Measurements from ENCODE around the gene M6PR.

The M6PR gene

GRCh38 chr12:8950702-8951478 lies 1.4 kb upstream of the M6PR start:
- DNase-seq (ENCODE audit: low read depth in 1 of 2, low spot score in 1 of 2), result no peak

GRCh38 chr12:8950221-8950527 lies 729 bp upstream of the M6PR start:
- no peaks in the 10 kb centered on the region for H3K27me3 ChIP-seq (ENCODE audit: insufficient read depth, poor library complexity, severe bottlenecking)
- peak overlapping the region; percentile 97 for H3K27ac ChIP-seq (replicated peaks)
- TF ChIP-seq, protein P1, sequence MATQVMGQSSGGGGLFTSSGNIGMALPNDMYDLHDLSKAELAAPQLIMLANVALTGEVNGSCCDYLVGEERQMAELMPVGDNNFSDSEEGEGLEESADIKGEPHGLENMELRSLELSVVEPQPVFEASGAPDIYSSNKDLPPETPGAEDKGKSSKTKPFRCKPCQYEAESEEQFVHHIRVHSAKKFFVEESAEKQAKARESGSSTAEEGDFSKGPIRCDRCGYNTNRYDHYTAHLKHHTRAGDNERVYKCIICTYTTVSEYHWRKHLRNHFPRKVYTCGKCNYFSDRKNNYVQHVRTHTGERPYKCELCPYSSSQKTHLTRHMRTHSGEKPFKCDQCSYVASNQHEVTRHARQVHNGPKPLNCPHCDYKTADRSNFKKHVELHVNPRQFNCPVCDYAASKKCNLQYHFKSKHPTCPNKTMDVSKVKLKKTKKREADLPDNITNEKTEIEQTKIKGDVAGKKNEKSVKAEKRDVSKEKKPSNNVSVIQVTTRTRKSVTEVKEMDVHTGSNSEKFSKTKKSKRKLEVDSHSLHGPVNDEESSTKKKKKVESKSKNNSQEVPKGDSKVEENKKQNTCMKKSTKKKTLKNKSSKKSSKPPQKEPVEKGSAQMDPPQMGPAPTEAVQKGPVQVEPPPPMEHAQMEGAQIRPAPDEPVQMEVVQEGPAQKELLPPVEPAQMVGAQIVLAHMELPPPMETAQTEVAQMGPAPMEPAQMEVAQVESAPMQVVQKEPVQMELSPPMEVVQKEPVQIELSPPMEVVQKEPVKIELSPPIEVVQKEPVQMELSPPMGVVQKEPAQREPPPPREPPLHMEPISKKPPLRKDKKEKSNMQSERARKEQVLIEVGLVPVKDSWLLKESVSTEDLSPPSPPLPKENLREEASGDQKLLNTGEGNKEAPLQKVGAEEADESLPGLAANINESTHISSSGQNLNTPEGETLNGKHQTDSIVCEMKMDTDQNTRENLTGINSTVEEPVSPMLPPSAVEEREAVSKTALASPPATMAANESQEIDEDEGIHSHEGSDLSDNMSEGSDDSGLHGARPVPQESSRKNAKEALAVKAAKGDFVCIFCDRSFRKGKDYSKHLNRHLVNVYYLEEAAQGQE (IDR thresholded peaks at IDR 0.05; ENCODE audit: insufficient replicate concordance, low read depth), result peak; percentile 21
- TF ChIP-seq CTCF (IDR thresholded peaks at IDR 0.05; ENCODE audit: insufficient read depth, low read length) (no peak), GABPA (IDR thresholded peaks at IDR 0.05; ENCODE audit: low read depth) (no peak), POLR2AphosphoS5 (IDR thresholded peaks at IDR 0.05; ENCODE audit: low read depth) (no peak), SPI1 (IDR thresholded peaks at IDR 0.05; ENCODE audit: borderline replicate concordance, low read depth) (no peak)
- H3K4me3 ChIP-seq (replicated peaks; ENCODE audit: insufficient read depth, low read length), result peak overlapping the region; percentile 83
- DNase-seq (ENCODE audit: low read depth in 1 of 2, low spot score in 1 of 2), result no peak

More at GRCh38 chr12:8950702-8951478, 1.4 kb upstream of the M6PR start:
- peak overlapping the region; percentile 97 for H3K27ac ChIP-seq (replicated peaks)
- TF ChIP-seq POLR2AphosphoS5 (IDR thresholded peaks at IDR 0.05; ENCODE audit: low read depth), result no peak
- TF ChIP-seq, protein P1 (IDR thresholded peaks at IDR 0.05; ENCODE audit: insufficient replicate concordance, low read depth), result no peak
- no peak for TF ChIP-seq CTCF (IDR thresholded peaks at IDR 0.05; ENCODE audit: insufficient read depth, low read length)
- TF ChIP-seq SPI1 (IDR thresholded peaks at IDR 0.05; ENCODE audit: borderline replicate concordance, low read depth), result no peak
- TF ChIP-seq GABPA (IDR thresholded peaks at IDR 0.05; ENCODE audit: low read depth), result no peak
- no peaks in the 10 kb centered on the region for H3K27me3 ChIP-seq (ENCODE audit: insufficient read depth, poor library complexity, severe bottlenecking)
- peak overlapping the region; percentile 83 for H3K4me3 ChIP-seq (replicated peaks; ENCODE audit: insufficient read depth, low read length)

DNA sequence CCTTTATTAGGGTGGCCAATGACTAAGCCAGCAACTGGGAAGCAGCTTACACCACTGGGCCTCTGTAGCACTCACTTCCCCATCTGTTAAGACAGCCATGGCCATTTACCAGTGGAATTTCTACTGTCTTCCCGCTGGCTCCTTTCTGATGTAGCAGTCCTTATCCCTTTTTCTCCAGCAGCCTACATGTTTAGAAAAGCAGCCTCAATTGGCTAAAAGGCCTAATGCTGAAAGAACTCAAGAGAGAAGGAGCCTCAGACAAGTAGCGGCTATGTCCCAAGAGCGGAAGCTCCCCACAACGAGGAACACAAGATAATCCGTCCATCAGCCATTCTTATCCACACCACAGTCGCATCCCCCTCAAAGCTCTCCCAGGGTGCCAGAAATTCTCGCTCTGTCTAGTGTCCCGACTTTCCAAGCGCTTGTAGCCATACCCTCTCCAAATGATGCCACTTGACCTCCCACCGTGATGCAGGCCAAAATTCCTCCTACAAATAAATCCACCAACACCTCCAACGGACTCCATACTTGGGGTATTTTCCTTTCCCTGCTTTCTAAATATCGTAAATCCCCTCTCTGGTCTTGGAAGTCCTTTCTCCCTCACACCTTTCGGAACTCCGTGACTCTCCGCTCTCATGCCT lies 624 bp downstream of the M6PR start:
- no peaks in the 10 kb centered on the region for H3K27me3 ChIP-seq (ENCODE audit: insufficient read depth, poor library complexity, severe bottlenecking)
- H3K4me3 ChIP-seq (replicated peaks; ENCODE audit: insufficient read depth, low read length), result peak overlapping the region; percentile 83
- H3K27ac ChIP-seq (replicated peaks), result peak overlapping the region; percentile 97
- peak in 1 of 2 experiments; percentile 64 for DNase-seq (ENCODE audit: low read depth in 1 of 2, low spot score in 1 of 2)
- TF ChIP-seq SPI1 (IDR thresholded peaks at IDR 0.05; ENCODE audit: borderline replicate concordance, low read depth) (peak; percentile 85), GABPA (IDR thresholded peaks at IDR 0.05; ENCODE audit: low read depth) (no peak)

GRCh38 chr12:8947737-8948136 lies 1.7 kb downstream of the M6PR start:
- H3K27ac ChIP-seq (replicated peaks), result no peak overlapping the region; the same call in 1 of the 2 replicates
- no peaks in the 10 kb centered on the region for H3K27me3 ChIP-seq (ENCODE audit: insufficient read depth, poor library complexity, severe bottlenecking)
- no peak for DNase-seq (ENCODE audit: low read depth in 1 of 2, low spot score in 1 of 2)
- H3K4me3 ChIP-seq (replicated peaks; ENCODE audit: insufficient read depth, low read length), result peak overlapping the region; percentile 83
- TF ChIP-seq POLR2AphosphoS5 (IDR thresholded peaks at IDR 0.05; ENCODE audit: low read depth) (no peak), SPI1 (IDR thresholded peaks at IDR 0.05; ENCODE audit: borderline replicate concordance, low read depth) (0 out of 2 replicates have a peak, but pooled peaks have one; percentile 27)

Measured in HL-60 (cell line).